ENCODE measurements around the gene LIPC. TPM values are rescaled to one million over a fixed set of nuclear protein-coding genes. Genes with fewer than 3 reads are reported as not detected.

LIPC gene
- total RNA-seq, 3 donors from 2014 or later (not counting 1 experiment from before 2014, with no cell fraction given) = 5.3 to 7.1 (median 5.3) TPM

- Mint-ChIP-seq H3K27ac (no peak overlapping the region), H3K27me3 (ENCODE audit: low read depth in 2 of 2) (no peaks in the 10 kb centered on the region), H3K9me3 (peaks cover 0 to 2% of the 10 kb centered on the region in 2 donors), H3K36me3 (no peaks in the 10 kb centered on the region), H3K4me1 (peaks cover 55 to 63% of the 10 kb centered on the region in 2 donors), H3K4me3 (no peak overlapping the region)
- intact Hi-C loops (cut with micrococcal nuclease) = no loop called here
- TF ChIP-seq CTCF (IDR thresholded peaks at IDR 0.05) = no peak
- Histone ChIP-seq H3K4me1 (ENCODE audit: control insufficient read depth, insufficient read depth, low read length) (peaks cover 36% of the 10 kb centered on the region), H3K4me3 (ENCODE audit: low read length) (no peak overlapping the region), H3K27me3 (ENCODE audit: control insufficient read depth, insufficient read depth, low read length) (no peaks in the 10 kb centered on the region), H3K27ac (ENCODE audit: low read length) (no peak overlapping the region), H3K36me3 (ENCODE audit: control insufficient read depth, insufficient read depth, low read length) (no peaks in the 10 kb centered on the region), H3K9me3 (ENCODE audit: control insufficient read depth, insufficient read depth, low read length) (peaks cover 3% of the 10 kb centered on the region)
- no peak for DNase-seq
- no peak for ATAC-seq
- WGBS (ENCODE audit: insufficient coverage) = 87% methylated on average over 10 of the region's 10 CpGs
These were observed 31.3 kb downstream of the LIPC start for GRCh38 chr15:58462973-58463663.

GRCh38 chr15:58463815-58464650 lies 32.2 kb downstream of the LIPC start:
- Mint-ChIP-seq H3K27ac (no peak overlapping the region), H3K36me3 (no peaks in the 10 kb centered on the region), H3K9me3 (peaks cover 0 to 2% of the 10 kb centered on the region in 2 donors), H3K4me1 (peaks cover 46 to 55% of the 10 kb centered on the region in 2 donors), H3K27me3 (ENCODE audit: low read depth in 2 of 2) (no peaks in the 10 kb centered on the region), H3K4me3 (no peak overlapping the region)
- no peak overlapping the region for H3K4me3 ChIP-seq (ENCODE audit: low read length)
- peaks cover 33% of the 10 kb centered on the region for H3K4me1 ChIP-seq (ENCODE audit: control insufficient read depth, insufficient read depth, low read length)
- no peak for ATAC-seq
- DNase-seq = no peak
- peaks cover 3% of the 10 kb centered on the region for H3K9me3 ChIP-seq (ENCODE audit: control insufficient read depth, insufficient read depth, low read length)
- WGBS (ENCODE audit: insufficient coverage) = 43% methylated on average over 5 of the region's 6 CpGs
- H3K27me3 ChIP-seq (ENCODE audit: control insufficient read depth, insufficient read depth, low read length) = no peaks in the 10 kb centered on the region
- no peak overlapping the region for H3K27ac ChIP-seq (ENCODE audit: low read length)
- intact Hi-C loops (cut with micrococcal nuclease) = no loop called here
- TF ChIP-seq CTCF (IDR thresholded peaks at IDR 0.05) = no peak
- no peaks in the 10 kb centered on the region for H3K36me3 ChIP-seq (ENCODE audit: control insufficient read depth, insufficient read depth, low read length)

GRCh38 chr15:58465070-58465469 lies 33.3 kb downstream of the LIPC start:
- no peaks in the 10 kb centered on the region for H3K27me3 Mint-ChIP-seq (ENCODE audit: low read depth in 2 of 2)
- no peaks in the 10 kb centered on the region for H3K36me3 Mint-ChIP-seq
- Histone ChIP-seq H3K27me3 (ENCODE audit: control insufficient read depth, insufficient read depth, low read length) (no peaks in the 10 kb centered on the region), H3K27ac (ENCODE audit: low read length) (no peak overlapping the region), H3K4me3 (ENCODE audit: low read length) (no peak overlapping the region), H3K9me3 (ENCODE audit: control insufficient read depth, insufficient read depth, low read length) (peaks cover 3% of the 10 kb centered on the region), H3K4me1 (ENCODE audit: control insufficient read depth, insufficient read depth, low read length) (peaks cover 22% of the 10 kb centered on the region), H3K36me3 (ENCODE audit: control insufficient read depth, insufficient read depth, low read length) (no peaks in the 10 kb centered on the region)
- intact Hi-C loops (cut with micrococcal nuclease) = no loop called here
- no peak overlapping the region for H3K4me3 Mint-ChIP-seq
- peak overlapping the region in 1 of 2 donors; percentile 11 for H3K27ac Mint-ChIP-seq
- peaks cover 45 to 57% of the 10 kb centered on the region in 2 donors for H3K4me1 Mint-ChIP-seq
- no peak for TF ChIP-seq CTCF (IDR thresholded peaks at IDR 0.05)
- DNase-seq (no peak), ATAC-seq (no peak)
- peaks cover 0 to 2% of the 10 kb centered on the region in 2 donors for H3K9me3 Mint-ChIP-seq
